Epithelial cell of esophagus (primary cell): ENCODE measurements around the gene MGAT2.
"Not testable (repeated sequence)": the region's sequence is repeated elsewhere in the genome, so short reads cannot be mapped to it uniquely, and the experiment has no call there.

Source experiments
- DNase-seq: peaks from one replicate; pipeline ENCODE4 v3.0.0; 2010; ENCODE audit warnings: low read depth
- H3K4me3 ChIP-seq: 2 replicates; pipeline ENCODE4 v1.5.1; 2011; ENCODE audit warnings: mild to moderate bottlenecking, low read length, control low read depth
- CTCF ChIP-seq: IDR thresholded peaks from 2 replicates; pipeline ENCODE4 v1.5.1; 2011; ENCODE audit warnings: low read depth, mild to moderate bottlenecking, low read length, control low read depth, inconsistent platforms; ENCODE audit not compliant: insufficient read depth; ENCODE audit errors: missing control alignments

MGAT2 gene

GRCh38 chr14:49615776-49616175, 4.8 kb upstream of the MGAT2 start:
- TF ChIP-seq CTCF, result no peak
- no peak overlapping the region for H3K4me3 ChIP-seq
- peak; percentile 73 for DNase-seq

- TF ChIP-seq CTCF, result no peak
- DNase-seq, result no peak
- H3K4me3 ChIP-seq, result no peak overlapping the region
Observed at GRCh38 chr14:49617852-49618519, 2.6 kb upstream of the MGAT2 start.

- peak overlapping the region; percentile 98 for H3K4me3 ChIP-seq
- DNase-seq, result not testable (repeated sequence)
Observed at GRCh38 chr14:49619273-49619672, 1.3 kb upstream of the MGAT2 start.

GRCh38 chr14:49619730-49620129, 869 bp upstream of the MGAT2 start:
- H3K4me3 ChIP-seq, result peak overlapping the region; percentile 98
- DNase-seq, result no peak
- no peak for TF ChIP-seq CTCF

GRCh38 chr14:49621114-49621881, 699 bp downstream of the MGAT2 start:
- TF ChIP-seq CTCF, result no peak
- no peak for DNase-seq
- H3K4me3 ChIP-seq, result peak overlapping the region; percentile 98

- peak overlapping the region; percentile 98 for H3K4me3 ChIP-seq
- DNase-seq, result no peak
- no peak for TF ChIP-seq CTCF
Observed at GRCh38 chr14:49622022-49622607, 1.5 kb downstream of the MGAT2 start.

- no peak for DNase-seq
- TF ChIP-seq CTCF, result no peak
- H3K4me3 ChIP-seq, result peak overlapping the region; percentile 23
Observed at GRCh38 chr14:49623387-49623786, 2.8 kb downstream of the MGAT2 start.
